Measurements from ENCODE around the gene ARPIN.
"Not testable (repeated sequence)": the region's sequence is repeated elsewhere in the genome, so short reads cannot be mapped to it uniquely, and the experiment has no call there.

ARPIN gene

GRCh38 chr15:89857673-89858072 lies 55.1 kb downstream of the ARPIN start:
- Histone ChIP-seq H4K20me1 (ENCODE audit: control insufficient read depth, insufficient read depth, low read depth, low read length) (no peaks in the 10 kb centered on the region), H3F3A (ENCODE audit: control insufficient read depth, insufficient read depth) (no peaks in the 10 kb centered on the region; the same call in 1 of the 2 replicates), H3K9me3 (ENCODE audit: control insufficient read depth, insufficient read depth, low read length) (no peaks in the 10 kb centered on the region), H3K4me2 (ENCODE audit: low read length) (no peak overlapping the region), H3K36me3 (ENCODE audit: control insufficient read depth, low read length) (peaks cover 17% of the 10 kb centered on the region), H3K9me2 (replicated peaks; ENCODE audit: control insufficient read depth, low read length) (no peaks in the 10 kb centered on the region), H3K79me2 (ENCODE audit: control insufficient read depth, low read length) (no peaks in the 10 kb centered on the region), H3K27ac (ENCODE audit: low read depth, low read length) (no peak overlapping the region), H3K4me3 (ENCODE audit: low read length) (no peak overlapping the region), H3K27me3 (ENCODE audit: control insufficient read depth, low read length) (no peaks in the 10 kb centered on the region), H3K4me1 (ENCODE audit: control insufficient read depth, low read length) (no peaks in the 10 kb centered on the region)
- no peak for TF ChIP-seq EZH2phosphoT487 (IDR thresholded peaks at IDR 0.05; ENCODE audit: borderline replicate concordance, low read length)
- TF ChIP-seq CTCF (IDR thresholded peaks at IDR 0.05; ENCODE audit: low read depth, low read length, poor library complexity, severe bottlenecking) = no peak

GRCh38 chr15:89855948-89856347 lies 56.8 kb downstream of the ARPIN start:
- Histone ChIP-seq H3K4me3 (ENCODE audit: low read length) (no peak overlapping the region), H3K27ac (ENCODE audit: low read depth, low read length) (no peak overlapping the region), H3K4me2 (ENCODE audit: low read length) (no peak overlapping the region), H3K4me1 (ENCODE audit: control insufficient read depth, low read length) (peaks cover 8% of the 10 kb centered on the region), H3F3A (ENCODE audit: control insufficient read depth, insufficient read depth) (no peaks in the 10 kb centered on the region; the same call in 1 of the 2 replicates), H3K79me2 (ENCODE audit: control insufficient read depth, low read length) (no peaks in the 10 kb centered on the region), H3K9me2 (replicated peaks; ENCODE audit: control insufficient read depth, low read length) (no peaks in the 10 kb centered on the region), H3K27me3 (ENCODE audit: control insufficient read depth, low read length) (no peaks in the 10 kb centered on the region), H3K9me3 (ENCODE audit: control insufficient read depth, insufficient read depth, low read length) (no peaks in the 10 kb centered on the region), H4K20me1 (ENCODE audit: control insufficient read depth, insufficient read depth, low read depth, low read length) (0 out of 2 replicates have a peak, but pooled peaks cover 3% of the 10 kb centered on the region), H3K36me3 (ENCODE audit: control insufficient read depth, low read length) (peaks cover 15% of the 10 kb centered on the region)
- TF ChIP-seq EZH2phosphoT487 (IDR thresholded peaks at IDR 0.05; ENCODE audit: borderline replicate concordance, low read length) (no peak), CTCF (IDR thresholded peaks at IDR 0.05; ENCODE audit: low read depth, low read length, poor library complexity, severe bottlenecking) (no peak)

- not testable (repeated sequence) for H3K27ac ChIP-seq (ENCODE audit: low read depth, low read length); H3K4me2 ChIP-seq (ENCODE audit: low read length); H3K9me3 ChIP-seq (ENCODE audit: control insufficient read depth, insufficient read depth, low read length); H3K27me3 ChIP-seq (ENCODE audit: control insufficient read depth, low read length); H3K79me2 ChIP-seq (ENCODE audit: control insufficient read depth, low read length); H3K9me2 ChIP-seq (replicated peaks; ENCODE audit: control insufficient read depth, low read length); H3K4me1 ChIP-seq (ENCODE audit: control insufficient read depth, low read length); H3F3A ChIP-seq (ENCODE audit: control insufficient read depth, insufficient read depth); H4K20me1 ChIP-seq (ENCODE audit: control insufficient read depth, insufficient read depth, low read depth, low read length); H3K4me3 ChIP-seq (ENCODE audit: low read length)
- peaks cover 15% of the 10 kb centered on the region for H3K36me3 ChIP-seq (ENCODE audit: control insufficient read depth, low read length)
Measured at GRCh38 chr15:89854863-89855262, 57.9 kb downstream of the ARPIN start.

DNA sequence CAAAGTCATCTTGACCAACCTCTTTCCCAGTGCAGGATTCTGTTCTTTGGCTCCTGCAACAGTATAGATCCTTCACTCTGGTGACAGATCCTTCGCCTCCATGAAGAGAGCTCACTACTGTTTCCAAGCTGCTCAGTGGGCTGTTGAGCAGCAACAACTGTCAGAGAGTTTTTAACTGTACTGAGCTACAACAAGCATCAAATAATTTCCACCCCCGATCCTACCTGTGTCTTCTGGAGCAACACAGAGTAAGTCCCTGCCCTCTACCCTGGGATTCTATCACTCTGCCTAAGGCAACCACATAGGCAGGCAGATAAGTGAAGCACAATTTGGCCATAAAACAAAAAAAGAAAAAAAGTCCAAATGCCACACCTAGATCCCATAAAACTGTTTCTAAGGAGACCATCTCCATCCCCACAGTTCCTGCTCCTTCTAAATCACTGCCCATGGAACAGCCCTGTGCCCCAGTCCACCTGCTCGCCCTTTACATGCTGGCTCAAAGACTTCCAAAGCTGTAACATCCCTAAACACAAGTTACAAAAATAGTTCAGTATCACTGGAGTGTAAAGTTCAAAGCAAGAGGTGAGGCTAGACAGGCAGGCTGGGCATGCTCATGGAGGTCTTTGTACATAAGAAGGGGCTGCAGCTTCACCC lies 60.3 kb downstream of the ARPIN start:
- Histone ChIP-seq H3K4me1 (ENCODE audit: control insufficient read depth, low read length) (peaks cover 8% of the 10 kb centered on the region), H3K9me2 (replicated peaks; ENCODE audit: control insufficient read depth, low read length) (no peaks in the 10 kb centered on the region), H3K27ac (ENCODE audit: low read depth, low read length) (no peak overlapping the region), H3K9me3 (ENCODE audit: control insufficient read depth, insufficient read depth, low read length) (no peaks in the 10 kb centered on the region), H3F3A (ENCODE audit: control insufficient read depth, insufficient read depth) (no peaks in the 10 kb centered on the region), H4K20me1 (ENCODE audit: control insufficient read depth, insufficient read depth, low read depth, low read length) (0 out of 2 replicates have a peak, but pooled peaks cover 3% of the 10 kb centered on the region), H3K27me3 (ENCODE audit: control insufficient read depth, low read length) (no peaks in the 10 kb centered on the region), H3K4me2 (ENCODE audit: low read length) (no peak overlapping the region), H3K79me2 (ENCODE audit: control insufficient read depth, low read length) (no peaks in the 10 kb centered on the region), H3K36me3 (ENCODE audit: control insufficient read depth, low read length) (peaks cover 15% of the 10 kb centered on the region), H3K4me3 (ENCODE audit: low read length) (no peak overlapping the region)
- no peak for TF ChIP-seq EZH2phosphoT487 (IDR thresholded peaks at IDR 0.05; ENCODE audit: borderline replicate concordance, low read length)
